ENCODE measurements around the gene TTLL4. TPM values are rescaled to one million over a fixed set of nuclear protein-coding genes. Genes with fewer than 3 reads are reported as not detected.
"Not testable (repeated sequence)": the region's sequence is repeated elsewhere in the genome, so short reads cannot be mapped to it uniquely, and the experiment has no call there.

The TTLL4 gene
- total RNA-seq, 3 donors from 2014 or later = 8.3 to 34.7 (median 29.0) TPM

DNA sequence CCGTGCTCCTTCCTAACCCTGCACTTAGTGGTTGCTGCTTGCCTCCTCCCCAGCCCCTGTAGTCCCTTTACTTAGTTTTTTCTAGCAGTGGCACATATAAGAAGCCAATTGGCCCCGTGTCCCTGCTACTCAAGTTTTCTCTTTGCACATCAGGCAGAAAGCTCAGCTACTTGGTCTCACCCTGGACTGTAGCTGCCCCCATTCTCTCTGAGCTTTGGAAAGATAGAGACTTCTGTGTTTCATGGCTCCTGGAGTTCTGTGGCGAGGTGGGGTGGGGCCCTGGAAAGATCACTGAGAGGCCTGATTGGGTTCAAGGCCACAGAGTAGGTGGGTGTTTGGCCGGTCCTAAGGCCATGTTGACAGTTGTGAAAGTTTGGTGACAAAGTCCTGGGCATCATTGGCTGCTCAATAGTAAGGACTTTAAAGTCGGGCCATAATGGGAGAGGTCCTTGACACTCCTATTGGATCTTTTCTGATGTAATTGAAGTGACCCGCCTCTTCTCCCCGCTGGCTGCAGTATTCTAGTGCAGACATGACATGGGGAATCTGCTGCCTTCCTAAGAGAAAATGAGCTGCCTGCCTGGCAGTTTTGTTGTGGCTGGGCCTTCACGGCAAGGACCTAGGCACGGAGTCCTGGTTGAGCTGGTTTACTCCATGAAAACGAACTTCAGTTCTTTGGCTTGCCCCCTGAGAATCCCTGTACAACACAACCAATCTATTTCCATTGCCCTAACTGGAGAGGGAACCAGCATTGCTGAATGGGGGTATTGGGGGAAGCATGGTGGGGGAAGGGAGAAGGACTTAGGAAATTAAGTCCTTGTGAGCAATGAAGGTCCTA lies 45.2 kb downstream of the TTLL4 start:
- Histone ChIP-seq H3K4me1 (no peaks in the 10 kb centered on the region), H3K27ac (no peak overlapping the region), H3K36me3 (no peaks in the 10 kb centered on the region), H3K27me3 (no peaks in the 10 kb centered on the region), H3K4me3 (no peak overlapping the region), H3K9me3 (no peaks in the 10 kb centered on the region)
- DNase-seq (ENCODE audit: low spot score in 2 of 2) = no peak
- intact Hi-C loops (cut with DNase I; ENCODE audit: low total_unique reads) = no loop called here
- TF ChIP-seq CTCF (IDR thresholded peaks at IDR 0.05) (no peak), POLR2AphosphoS5 (IDR thresholded peaks at IDR 0.05) (no peak), POLR2A (IDR thresholded peaks at IDR 0.05) (no peak)

DNA sequence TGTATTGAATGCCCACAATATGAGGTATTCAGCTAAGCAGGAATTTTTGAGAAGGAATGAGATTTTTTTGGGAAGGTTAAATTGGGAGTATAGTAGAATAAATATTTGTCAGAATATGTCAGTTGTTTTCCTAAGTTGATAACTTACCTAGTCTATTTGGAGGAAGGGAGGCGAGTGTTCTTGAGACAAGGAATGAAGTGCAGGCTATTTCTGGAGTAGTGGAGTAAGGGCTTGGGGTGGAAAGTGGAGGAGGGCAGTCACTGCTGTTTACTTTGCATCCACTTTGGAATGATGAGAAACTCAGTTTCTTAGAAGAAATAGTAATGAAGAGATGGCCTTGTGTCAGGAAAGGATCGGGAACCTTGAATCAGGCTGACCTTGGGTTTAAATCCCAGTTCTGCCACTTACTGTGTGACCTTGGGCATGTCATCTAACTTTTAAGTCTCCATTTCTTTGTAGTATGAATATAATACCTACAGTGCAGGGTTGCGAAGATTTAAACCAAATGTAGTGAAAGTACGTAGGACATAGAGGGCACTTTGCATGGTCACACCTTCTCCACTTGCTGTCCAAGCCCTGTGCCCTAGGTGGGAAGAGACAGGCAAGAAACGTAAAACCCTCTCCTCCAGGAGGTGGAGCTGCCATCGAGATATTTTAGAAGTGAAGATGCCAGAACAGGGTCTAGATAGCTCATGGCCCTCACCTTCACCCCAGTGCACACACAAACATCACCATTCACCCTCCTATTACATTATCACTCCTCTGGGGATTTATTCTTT lies 46.2 kb downstream of the TTLL4 start:
- TF ChIP-seq POLR2AphosphoS5 (IDR thresholded peaks at IDR 0.05) = no peak
- no peak for TF ChIP-seq CTCF (IDR thresholded peaks at IDR 0.05)
- TF ChIP-seq POLR2A (IDR thresholded peaks at IDR 0.05) = no peak
- no peaks in the 10 kb centered on the region for H3K27me3 ChIP-seq
- H3K36me3 ChIP-seq = no peaks in the 10 kb centered on the region
- no peak overlapping the region for H3K4me3 ChIP-seq
- H3K9me3 ChIP-seq = no peaks in the 10 kb centered on the region
- intact Hi-C loops (cut with DNase I; ENCODE audit: low total_unique reads) = no loop called here
- H3K4me1 ChIP-seq = no peaks in the 10 kb centered on the region
- H3K27ac ChIP-seq = no peak overlapping the region
- no peak for DNase-seq (ENCODE audit: low spot score in 2 of 2)

DNA sequence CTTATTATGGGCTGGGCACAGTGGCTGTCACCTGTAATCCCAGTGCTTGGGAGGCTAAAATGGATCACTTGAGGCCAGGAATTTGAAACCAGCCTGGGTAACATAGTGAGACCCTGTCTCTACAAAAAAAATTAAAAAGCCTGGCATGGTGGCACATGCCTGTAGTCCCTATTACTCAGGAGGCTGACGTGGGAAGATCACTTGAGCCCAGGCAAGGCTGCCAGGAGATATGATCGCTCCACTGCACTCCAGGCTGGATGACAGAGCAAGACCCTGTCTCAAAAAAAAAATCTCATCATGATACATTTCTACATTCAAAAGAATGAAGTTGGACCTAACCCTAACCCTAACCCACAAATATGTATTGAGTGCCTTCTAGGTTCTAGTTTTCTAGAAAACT lies 51.2 kb downstream of the TTLL4 start:
- no peaks in the 10 kb centered on the region for H3K9me3 ChIP-seq
- no peak overlapping the region for H3K4me3 ChIP-seq
- intact Hi-C loops (cut with DNase I; ENCODE audit: low total_unique reads) = no loop called here
- H3K27ac ChIP-seq = no peak overlapping the region
- no peak for DNase-seq (ENCODE audit: low spot score in 2 of 2)
- H3K27me3 ChIP-seq = no peaks in the 10 kb centered on the region
- no peaks in the 10 kb centered on the region for H3K4me1 ChIP-seq
- H3K36me3 ChIP-seq = no peaks in the 10 kb centered on the region
- TF ChIP-seq CTCF (IDR thresholded peaks at IDR 0.05) (no peak), POLR2AphosphoS5 (IDR thresholded peaks at IDR 0.05) (no peak), POLR2A (IDR thresholded peaks at IDR 0.05) (no peak)

DNA sequence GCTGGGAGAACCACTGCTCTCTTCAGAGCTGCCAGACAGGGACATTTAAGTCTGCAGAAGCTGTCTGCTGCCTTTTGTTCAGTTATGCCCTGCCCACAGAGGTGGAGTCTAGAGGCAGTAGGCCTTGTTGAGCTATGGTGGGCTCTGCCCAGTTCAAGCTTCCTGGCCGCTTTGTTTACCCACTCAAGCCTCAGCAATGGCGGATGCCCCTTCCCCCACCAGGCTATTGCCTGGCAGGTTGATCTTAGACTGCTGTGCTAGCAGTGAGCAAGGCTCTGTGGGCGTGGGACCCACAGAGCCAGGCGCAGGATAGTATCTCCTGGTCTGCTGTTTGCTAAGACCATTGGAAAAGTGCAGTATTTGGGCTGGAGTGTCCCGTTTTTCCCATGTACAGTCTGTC lies 62.1 kb downstream of the TTLL4 start:
- H3K4me3 ChIP-seq; H3K27ac ChIP-seq; H3K27me3 ChIP-seq; H3K4me1 ChIP-seq; H3K9me3 ChIP-seq; intact Hi-C loops (cut with DNase I; ENCODE audit: low total_unique reads); H3K36me3 ChIP-seq; DNase-seq (ENCODE audit: low spot score in 2 of 2): not testable (repeated sequence)

DNA sequence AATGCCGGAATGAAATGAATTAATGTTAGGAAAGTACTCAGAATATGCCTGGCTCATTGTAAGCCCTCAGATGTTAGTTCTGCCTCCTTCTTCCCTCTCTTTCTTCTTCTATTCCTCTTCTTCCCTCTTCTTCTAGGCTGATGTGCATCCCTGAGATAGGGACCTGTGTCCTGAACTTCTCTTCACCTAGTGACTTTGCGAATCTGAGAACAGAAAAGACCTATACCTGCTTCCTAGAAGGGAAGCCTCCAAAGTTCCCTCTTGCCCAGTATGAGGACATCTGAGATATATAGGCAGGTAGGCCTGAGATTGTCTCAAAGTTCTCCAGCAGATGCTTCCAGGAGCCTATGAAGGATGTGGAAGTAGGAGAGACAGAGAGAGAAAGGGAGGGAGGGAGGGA lies 63.2 kb downstream of the TTLL4 start:
- H3K27me3 ChIP-seq = no peaks in the 10 kb centered on the region
- H3K27ac ChIP-seq = no peak overlapping the region
- intact Hi-C loops (cut with DNase I; ENCODE audit: low total_unique reads) = no loop called here
- no peaks in the 10 kb centered on the region for H3K36me3 ChIP-seq
- no peak for DNase-seq (ENCODE audit: low spot score in 2 of 2)
- no peak overlapping the region for H3K4me3 ChIP-seq
- TF ChIP-seq POLR2A (IDR thresholded peaks at IDR 0.05) (no peak), CTCF (IDR thresholded peaks at IDR 0.05) (no peak), POLR2AphosphoS5 (IDR thresholded peaks at IDR 0.05) (no peak)
- H3K9me3 ChIP-seq = no peaks in the 10 kb centered on the region
- H3K4me1 ChIP-seq = no peaks in the 10 kb centered on the region

All from breast epithelium (tissue), 4 donors.